HG02852 (cell line): ENCODE results near the gene CTNNA3.

Experiments
- ATAC-seq: cut with Tn5 transposase; IDR thresholded peaks from one replicate; pipeline ENCODE4 v1.9.1; 2021; ENCODE audit warnings: mild to moderate bottlenecking, moderate library complexity; ENCODE audit not compliant: unreplicated experiment

Gene CTNNA3

DNA sequence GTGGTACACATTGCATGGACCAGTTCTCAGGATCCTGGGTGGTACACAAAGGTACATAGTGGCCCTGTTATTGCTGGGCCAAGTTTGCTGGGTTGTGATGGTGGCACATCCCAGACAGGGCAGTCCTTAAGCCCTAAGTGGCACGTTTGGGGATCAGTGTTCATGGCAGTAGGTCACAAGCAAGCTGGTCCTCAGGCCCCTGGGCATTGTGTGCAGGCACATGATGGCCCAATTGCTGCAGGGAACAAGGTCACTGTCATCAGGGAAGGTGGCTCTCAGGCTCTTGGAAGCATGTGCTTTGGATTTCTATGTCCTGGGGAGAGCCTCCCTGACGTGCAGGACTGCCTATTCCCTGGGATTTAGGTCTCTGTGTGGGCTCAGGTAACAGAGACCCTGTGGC lies 1182.5 kb downstream of the CTNNA3 start:
- ATAC-seq = no peak

DNA sequence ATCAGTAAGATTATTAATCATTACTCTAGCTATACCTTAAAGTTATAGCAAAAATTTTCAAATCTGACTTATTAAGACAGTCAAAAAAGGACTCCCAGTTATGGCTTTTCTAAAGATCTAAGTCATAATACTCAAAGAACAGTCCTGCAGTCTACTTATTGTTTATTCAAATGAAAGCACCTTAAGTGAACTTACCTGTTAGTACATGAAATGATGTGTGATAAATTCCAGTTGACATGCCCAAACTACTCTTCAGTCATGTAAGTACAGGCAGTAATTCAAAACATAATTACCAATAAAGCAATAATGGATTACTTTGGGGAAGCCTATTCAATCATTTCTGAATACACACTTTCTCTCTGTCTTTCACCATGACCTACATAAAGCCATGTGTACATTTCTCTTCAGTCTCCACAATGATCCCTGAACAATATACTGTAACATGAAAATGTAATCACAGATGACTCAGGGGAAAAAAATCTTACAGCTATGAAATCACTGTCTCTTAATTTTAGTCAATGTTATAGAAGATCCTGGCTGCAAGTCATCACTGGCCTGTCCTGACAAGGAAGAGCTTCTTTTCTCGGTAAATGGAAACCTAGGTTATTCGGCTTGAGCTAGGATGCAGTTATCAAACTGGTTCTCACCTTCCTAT lies 1190.9 kb downstream of the CTNNA3 start:
- ATAC-seq = no peak

DNA sequence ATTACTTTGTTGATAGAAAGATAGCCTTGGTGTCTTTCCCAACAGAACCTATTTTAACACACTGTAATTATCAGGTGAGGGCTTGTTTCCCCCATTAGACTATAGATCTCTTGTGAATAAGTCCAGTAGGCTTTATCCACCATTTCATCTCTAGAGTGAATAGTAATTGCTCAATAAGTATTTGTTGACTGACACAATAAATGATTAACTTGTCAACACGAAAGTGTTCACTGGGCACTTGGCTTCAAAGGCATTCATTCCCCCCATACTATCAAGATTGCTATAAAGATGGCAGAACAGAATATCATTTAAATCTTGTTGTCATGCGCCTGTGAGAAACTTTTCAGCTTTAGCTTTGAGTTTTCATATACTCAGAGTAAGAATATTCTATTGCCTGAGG lies 1194.6 kb downstream of the CTNNA3 start:
- no peak for ATAC-seq

DNA sequence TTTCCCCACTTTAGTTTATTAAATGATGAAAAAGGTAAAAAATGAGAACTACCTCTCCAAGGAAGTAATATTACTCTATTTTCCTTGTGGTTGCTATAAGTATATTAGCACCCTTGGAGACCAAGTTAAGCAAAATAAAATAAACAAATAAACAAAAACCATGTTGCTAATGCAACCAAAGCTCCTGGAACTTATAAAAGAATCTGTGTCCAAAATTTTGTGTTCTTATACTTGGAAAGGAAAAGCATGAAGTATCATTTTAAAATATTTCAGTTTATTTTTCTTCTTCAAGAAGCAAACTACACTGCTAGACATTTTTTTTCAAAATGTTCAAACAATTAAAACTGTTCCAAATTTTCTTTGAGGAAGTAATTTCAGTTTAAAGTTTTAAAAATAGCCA lies 1212.0 kb downstream of the CTNNA3 start:
- no peak for ATAC-seq

DNA sequence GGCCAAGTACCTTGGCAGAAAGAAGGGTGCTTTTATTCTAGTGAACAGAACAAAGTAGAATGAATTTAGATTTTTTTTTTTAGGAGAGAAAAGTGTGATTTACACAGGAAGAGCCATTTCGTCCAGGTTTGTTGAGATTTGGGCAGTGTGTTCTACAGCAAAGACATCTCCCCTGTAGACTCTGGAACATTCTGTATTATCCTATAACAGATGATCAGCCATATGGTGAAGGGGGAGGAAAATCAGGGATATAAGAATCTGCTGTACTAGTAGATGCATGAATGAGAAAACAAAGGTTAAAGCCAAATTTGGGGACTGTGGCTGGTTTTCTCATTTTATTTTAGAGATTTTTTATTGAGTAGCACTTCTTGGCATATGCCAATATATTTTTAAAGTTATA lies 1223.8 kb downstream of the CTNNA3 start:
- ATAC-seq = no peak

DNA sequence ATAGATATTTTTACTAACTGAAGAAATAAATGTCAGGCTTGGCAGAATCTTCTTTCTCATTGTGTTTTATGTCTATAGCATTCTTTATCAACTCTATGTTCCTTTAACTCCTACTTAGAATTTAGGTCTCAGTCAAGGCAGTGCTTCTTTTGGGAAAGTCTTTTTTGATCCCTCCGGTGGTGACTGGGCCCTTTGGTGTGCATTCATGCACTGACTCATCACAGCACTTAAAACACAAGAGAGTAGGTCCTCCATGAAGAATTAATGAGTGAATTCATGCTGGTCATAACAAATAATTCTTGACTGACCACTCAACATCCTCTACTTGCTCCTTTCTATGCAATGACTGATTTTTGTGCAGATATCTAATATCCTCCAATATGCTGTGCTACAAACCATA lies 1229.0 kb downstream of the CTNNA3 start:
- ATAC-seq = no peak

DNA sequence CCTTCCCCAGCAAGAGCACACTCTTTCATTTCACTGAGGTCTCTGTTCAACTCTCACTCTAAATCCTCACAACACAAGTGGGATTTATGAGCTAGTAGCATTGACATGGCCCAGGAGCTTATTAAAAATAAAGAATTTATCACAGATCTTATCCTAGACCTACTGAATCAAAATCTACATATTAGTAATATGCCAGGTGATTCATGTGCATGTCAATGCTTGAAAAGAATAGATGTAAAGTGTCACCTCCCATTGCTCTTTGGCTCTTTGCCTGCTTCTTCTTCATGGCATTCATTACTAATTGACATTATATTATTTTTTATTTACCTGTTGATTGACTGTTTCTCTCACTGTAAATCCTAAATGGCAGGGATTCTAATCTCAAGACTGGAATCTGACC lies 1229.4 kb downstream of the CTNNA3 start:
- no peak for ATAC-seq

DNA sequence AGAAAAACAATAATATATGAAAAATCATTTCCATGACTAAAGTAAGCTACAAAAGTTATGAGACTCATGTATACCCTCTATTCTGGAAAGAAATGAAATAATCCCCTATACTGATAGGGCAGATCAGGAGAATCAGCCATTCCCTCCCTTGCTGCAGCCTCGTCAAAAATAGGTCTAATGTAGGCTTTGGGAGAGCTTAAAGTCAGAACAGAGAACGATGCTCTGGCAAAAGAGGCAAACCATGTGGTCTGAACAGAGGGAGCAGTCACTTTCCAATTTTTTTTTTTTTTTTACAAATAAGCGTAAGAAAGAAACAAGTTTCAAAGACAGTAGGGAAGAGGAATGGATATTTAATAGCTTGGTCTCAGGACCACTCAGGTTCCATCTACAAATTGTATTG lies 1232.4 kb downstream of the CTNNA3 start:
- no peak for ATAC-seq

DNA sequence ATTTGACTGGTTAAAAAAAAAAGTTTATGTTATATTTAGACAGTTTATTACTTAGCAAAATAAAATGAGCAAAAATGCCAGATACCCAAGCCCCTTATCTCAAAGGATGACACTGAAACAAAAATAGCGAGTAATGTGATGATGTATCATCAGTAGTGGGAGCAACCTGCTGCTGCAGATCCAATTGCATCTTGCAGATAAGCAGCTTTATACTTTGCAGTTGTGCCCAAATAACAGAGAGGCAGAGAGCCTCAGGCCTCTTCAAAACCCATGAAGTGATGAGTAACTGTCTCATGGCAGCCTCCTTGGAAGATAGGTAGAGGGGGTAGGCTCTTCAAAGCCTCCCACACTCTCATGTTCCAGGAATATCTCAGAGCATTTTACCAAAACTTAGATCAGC lies 1238.4 kb downstream of the CTNNA3 start:
- no peak for ATAC-seq

DNA sequence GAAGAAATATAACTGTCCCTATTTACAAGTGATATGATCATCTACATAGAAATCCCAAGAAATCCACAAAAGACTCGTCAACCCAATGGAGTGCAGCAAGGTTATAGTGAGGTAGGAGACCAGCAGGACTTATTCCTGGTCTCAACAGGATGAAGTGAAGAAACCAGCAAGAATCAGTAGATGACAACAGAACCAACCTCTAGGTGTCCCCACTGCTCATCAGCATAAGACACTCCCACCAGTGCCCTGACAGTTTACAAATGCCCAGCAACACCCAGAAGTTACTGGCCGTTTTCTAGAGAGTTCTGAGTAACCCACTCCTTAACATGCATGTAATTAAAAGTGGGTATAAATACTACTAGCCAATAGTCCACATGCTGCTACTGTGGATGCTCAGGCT lies 1240.7 kb downstream of the CTNNA3 start:
- ATAC-seq = no peak

DNA sequence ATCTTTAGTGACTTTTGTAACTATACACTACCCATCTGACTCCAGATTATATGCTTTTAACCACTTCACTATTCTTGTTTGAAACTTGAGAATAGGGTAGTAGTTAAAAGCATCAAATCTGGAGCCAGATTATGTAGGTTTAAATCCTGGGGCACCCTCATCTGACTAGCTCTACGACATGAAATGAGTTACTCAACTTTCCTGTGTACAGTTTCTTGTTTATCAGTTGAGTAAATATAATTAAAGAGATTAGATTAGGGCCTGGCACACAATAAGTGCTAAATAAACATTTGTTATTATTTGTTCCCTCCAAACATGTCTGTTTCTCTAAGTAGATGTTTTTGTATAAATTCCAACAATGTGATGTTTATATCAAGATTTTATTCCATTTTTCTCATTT lies 1255.4 kb downstream of the CTNNA3 start:
- no peak for ATAC-seq

DNA sequence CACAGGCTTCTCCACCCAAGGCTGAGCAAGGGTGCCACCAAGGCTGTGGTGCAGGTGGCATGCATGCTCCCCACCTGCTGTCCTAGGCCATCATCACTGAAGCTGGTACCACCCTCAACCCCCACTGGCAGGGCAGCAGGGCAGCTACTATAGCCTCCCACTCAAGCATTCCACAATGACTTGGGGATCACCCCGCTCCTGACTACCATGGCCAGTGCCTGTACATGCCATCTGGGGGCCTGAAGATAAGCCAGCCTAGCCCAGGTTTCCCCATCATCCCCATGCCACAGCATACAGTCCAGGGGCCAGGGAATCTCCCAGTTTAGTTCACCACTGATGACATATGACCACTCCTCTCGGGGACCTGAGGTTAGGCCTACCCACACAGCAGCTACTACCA lies 1281.1 kb downstream of the CTNNA3 start:
- no peak for ATAC-seq

DNA sequence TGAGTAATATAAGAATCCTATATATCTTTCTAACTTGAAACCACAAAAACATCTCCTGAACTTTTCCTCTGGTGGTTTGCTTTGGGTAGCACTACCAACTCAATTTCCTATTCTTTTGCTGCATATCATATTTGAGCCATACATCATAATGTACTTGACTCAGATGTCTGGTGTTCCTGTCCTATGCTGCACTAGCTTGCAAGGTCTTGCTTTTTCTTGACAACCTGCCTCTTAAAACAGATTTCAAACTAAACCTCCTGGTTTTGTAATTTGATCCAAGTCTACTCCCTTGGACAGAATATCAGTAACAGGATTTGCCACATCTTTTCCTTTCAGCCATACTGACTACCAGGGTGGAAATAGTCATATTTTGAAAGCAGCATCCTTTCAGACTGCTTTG lies 1290.4 kb downstream of the CTNNA3 start:
- ATAC-seq = no peak

DNA sequence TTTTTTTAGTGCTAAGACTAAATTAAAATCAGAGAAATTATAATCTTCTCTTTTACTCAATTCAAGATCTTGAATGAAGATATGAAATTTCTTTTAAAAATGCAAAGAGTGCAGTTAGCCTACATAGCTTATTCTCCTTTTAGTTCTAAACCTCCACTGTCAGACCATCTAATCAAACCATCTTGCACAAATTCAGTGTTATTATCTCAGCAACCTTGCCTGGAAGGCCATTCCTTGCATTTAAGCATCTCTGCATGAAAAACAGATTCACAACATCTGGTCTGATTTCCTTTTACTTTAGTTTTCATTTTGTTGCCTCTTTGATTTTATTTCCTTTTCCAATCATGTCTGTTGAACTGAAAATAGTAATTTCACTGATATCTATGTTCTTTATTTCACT lies 1297.3 kb downstream of the CTNNA3 start:
- no peak for ATAC-seq

DNA sequence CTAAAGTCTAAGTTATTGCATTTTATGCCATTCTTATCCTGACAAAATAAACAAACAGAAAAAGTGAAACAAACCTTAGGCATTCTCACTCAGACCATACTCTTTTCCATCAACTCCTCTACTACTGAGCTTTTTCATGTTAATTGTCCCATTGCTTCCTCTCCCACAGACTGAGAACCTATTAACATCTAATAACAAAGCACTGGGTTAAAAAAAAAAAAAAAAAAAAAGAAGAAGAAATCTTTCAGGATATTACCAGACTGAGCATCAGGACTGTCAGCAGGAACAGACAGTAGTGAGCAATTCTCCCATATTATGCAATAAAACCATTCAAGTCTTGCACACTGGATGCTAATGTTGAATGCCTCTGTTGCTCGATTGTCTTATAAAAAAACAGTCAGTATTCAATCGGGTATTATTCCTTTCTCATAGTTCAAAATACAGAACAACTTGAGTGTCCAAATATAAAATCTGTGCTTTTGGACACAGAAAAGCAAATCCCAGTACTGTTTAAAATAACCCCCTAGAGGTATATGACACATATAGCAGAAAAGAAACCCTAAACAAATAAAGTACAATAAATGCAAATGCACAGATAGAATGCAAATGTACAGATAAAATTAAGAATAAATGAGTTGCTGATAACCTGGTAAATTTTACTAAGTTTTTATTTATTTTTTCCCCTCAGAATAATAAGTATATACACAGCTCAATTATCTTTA lies 1301.5 kb downstream of the CTNNA3 start:
- no peak for ATAC-seq

DNA sequence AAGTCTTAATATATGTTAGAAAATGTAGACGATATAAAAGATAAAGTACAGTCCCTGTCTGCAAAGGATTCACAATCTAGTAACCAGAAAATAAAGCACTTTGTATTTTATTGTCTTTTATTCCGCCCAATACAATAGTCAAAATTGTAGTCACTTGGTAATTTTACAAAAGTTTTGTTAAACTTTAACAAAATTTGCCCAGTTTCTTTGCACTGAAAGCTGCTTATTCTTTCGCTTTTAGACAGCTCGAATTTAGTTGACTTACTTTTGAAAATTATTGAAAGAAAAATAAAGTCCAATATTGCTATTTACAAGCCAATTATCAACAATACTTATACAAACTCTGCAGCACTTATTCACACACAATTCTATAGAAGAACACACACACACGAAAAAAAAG lies 1305.1 kb downstream of the CTNNA3 start:
- ATAC-seq = no peak

DNA sequence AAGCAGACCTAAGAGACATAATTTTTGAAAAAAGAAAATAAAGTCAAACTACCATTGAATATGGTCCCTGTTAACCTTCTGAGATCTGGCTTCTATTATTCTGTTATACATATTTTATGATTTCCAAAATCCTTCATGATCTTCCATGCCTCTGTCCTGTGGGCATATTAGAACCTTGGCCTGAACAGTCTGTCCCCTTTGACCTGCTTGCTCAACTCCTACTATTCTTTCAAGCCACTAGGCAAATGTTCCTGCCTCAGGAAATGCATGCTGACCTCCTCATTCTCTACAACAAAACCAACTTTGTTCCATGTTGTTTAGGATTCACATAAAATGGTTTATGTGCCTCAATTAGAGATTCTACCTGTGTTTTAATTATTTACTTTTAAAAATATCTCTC lies 1315.0 kb downstream of the CTNNA3 start:
- ATAC-seq = no peak

DNA sequence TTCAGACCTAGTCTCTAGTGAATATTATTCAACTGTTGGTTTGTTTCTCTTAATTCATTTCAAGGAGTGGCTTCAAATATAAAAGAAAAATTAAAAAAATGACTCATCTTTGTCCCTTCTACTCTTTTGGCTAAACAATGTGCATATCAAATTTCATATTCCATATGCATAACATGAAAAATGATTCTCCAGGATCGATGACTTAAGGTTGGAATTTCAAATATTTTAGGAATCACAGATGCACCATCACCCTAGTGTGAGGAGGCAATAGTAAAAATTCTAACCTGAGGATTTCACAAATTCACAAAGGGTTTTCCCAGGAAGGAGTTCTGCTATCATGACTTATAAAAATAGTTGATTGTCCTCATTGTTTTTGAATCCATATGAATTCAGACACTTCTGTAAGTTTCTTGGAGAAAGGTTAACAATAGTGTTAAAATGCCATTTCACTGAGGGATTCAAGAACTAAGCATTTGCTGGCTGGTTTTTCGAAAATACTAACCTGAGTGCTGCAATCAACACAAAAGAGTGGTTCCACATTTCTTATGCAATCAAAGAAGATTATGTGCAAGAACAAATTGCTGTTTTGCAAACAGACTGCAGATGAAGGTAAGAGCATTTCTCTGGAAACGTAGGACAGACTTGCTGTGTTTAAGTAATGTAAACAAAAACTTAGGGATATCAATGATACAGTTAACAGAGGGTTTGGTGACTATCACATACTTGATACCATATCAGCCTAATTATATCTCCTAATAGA lies 1317.7 kb downstream of the CTNNA3 start:
- no peak for ATAC-seq

DNA sequence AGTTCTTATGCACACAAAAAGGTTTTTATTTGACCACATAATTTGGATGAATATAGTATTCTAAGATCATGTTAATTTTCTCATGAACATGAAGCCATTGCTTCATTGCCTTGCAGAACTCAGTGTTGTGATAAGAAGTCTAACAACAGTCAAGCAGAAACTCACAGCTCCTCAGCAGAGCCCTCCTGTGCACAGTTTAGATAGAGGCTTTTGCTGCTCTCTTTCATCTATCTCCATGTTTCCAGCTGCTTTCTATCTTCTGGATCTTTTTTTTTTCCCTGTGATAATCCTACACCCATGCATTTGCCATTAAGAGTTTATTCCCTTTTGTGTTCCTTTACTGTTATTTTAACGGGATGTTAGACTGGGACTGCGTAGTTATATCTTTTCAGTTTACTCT lies 1327.8 kb downstream of the CTNNA3 start:
- no peak for ATAC-seq

DNA sequence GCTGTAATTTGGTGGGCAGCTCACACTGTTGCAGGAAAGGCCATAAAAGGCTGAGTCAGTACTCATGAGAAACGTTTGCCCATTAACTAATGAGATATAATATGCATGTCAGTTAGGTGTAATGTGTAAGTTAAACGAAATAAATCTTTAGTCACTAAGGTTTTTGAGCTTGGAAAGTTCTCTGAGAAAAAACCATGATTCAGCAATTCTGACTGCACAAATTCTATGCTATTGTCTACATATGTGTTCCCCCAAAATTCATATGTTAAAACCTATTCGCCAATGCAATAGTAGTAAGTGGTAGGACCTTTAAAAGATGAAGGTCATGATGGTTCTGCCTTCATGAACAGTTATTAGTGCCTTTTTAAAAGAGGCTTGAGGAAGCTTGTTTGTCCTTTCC lies 1329.8 kb downstream of the CTNNA3 start:
- ATAC-seq = no peak

DNA sequence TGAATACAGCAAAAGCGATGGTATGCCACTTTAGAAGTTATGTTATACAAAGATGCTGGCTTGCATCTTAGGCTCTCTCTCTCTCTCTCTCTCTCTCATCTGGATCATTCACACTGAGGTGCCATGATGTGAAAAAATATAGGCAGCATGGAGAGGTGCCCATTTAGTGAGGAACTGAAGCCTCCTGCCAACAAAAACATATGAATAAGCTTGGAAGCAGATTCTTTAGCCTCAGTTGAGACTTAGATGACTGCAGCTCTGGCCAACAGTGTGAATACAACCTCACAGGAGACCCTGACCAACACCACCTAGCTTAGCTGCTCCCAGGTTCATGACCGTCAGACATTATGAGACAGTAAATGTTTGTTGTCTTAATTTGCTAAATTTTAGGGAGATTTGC lies 1330.3 kb downstream of the CTNNA3 start:
- ATAC-seq = no peak

DNA sequence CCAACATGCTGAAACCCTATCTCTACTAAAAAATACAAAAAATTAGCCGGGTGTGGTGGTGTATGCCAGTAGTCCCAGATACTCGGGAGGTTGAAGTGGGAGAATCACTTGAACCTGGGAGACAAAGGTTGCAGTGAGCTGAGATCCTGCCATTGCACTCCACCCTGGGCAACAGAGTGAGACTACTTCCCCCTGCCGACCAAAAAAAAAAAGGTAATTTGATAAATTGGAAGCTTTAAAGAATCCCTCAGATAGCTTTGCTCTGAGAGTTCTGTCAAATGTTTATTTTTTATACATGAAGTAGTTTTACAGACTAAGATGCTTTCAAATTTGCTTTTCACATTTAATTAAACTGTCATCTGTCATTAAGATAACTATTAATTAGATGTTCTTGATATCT lies 1333.5 kb downstream of the CTNNA3 start:
- no peak for ATAC-seq
